Endothelial cell (in vitro differentiated cells): Measurements from ENCODE around the gene SH3BP1. TPM values are rescaled to one million over a fixed set of nuclear protein-coding genes. Genes with fewer than 3 reads are reported as not detected.

Experiments
- DNase-seq: peaks from one replicate; pipeline ENCODE4 v3.0.0; 2021; ENCODE audit warnings: low spot score
- H3K27ac Mint-ChIP-seq: one replicate; pipeline ENCODE4 v1.8.0; 2021; ENCODE audit warnings: mixed read lengths, inconsistent platforms; ENCODE audit not compliant: unreplicated experiment
- H3K27me3 Mint-ChIP-seq: one replicate; pipeline ENCODE4 v1.8.0; 2021; ENCODE audit warnings: mild to moderate bottlenecking, moderate library complexity, mixed read lengths, inconsistent platforms; ENCODE audit not compliant: unreplicated experiment
- H3K36me3 Mint-ChIP-seq: one replicate; pipeline ENCODE4 v1.8.0; 2021; ENCODE audit warnings: mild to moderate bottlenecking, low read depth, mixed read lengths, inconsistent platforms; ENCODE audit not compliant: unreplicated experiment
- H3K4me1 Mint-ChIP-seq: one replicate; pipeline ENCODE4 v1.8.0; 2021; ENCODE audit warnings: mild to moderate bottlenecking, mixed read lengths, inconsistent platforms; ENCODE audit not compliant: unreplicated experiment
- H3K4me3 Mint-ChIP-seq: one replicate; pipeline ENCODE4 v1.8.0; 2021; ENCODE audit warnings: mild to moderate bottlenecking, mixed read lengths, inconsistent platforms; ENCODE audit not compliant: unreplicated experiment
- H3K9me3 Mint-ChIP-seq: one replicate; pipeline ENCODE4 v1.8.0; 2021; ENCODE audit warnings: mixed read lengths, inconsistent platforms; ENCODE audit not compliant: unreplicated experiment
- total RNA-seq: library from RNA; stranded (reverse); fragmentation: NEBNext Ultra II Directional; extraction: Animal tissue kit (Norgen Biotek cat#: 25700); gene quantifications from one replicate; pipeline ENCODE4 v1.2.1, GENCODE V29; 2021; ENCODE audit not compliant: unreplicated experiment
- TF ChIP-seq, protein P1 (sequence below): fragments of 200-600 bp; sonication (generic); IDR thresholded peaks from one replicate; pipeline ENCODE4 v1.5.0; 2021; ENCODE audit warnings: antibody characterized with exemption; ENCODE audit not compliant: unreplicated experiment

SH3BP1 gene
- total RNA-seq, 1 donor from 2014 or later, result 11.6 TPM

GRCh38 chr22:37643225-37643847 lies 3.9 kb downstream of the SH3BP1 start:
- no peaks in the 10 kb centered on the region for H3K9me3 Mint-ChIP-seq
- TF ChIP-seq, protein P1, sequence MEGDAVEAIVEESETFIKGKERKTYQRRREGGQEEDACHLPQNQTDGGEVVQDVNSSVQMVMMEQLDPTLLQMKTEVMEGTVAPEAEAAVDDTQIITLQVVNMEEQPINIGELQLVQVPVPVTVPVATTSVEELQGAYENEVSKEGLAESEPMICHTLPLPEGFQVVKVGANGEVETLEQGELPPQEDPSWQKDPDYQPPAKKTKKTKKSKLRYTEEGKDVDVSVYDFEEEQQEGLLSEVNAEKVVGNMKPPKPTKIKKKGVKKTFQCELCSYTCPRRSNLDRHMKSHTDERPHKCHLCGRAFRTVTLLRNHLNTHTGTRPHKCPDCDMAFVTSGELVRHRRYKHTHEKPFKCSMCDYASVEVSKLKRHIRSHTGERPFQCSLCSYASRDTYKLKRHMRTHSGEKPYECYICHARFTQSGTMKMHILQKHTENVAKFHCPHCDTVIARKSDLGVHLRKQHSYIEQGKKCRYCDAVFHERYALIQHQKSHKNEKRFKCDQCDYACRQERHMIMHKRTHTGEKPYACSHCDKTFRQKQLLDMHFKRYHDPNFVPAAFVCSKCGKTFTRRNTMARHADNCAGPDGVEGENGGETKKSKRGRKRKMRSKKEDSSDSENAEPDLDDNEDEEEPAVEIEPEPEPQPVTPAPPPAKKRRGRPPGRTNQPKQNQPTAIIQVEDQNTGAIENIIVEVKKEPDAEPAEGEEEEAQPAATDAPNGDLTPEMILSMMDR, result peak; percentile 93
- H3K27me3 Mint-ChIP-seq, result peaks cover 8% of the 10 kb centered on the region
- H3K27ac Mint-ChIP-seq, result no peak overlapping the region
- H3K4me3 Mint-ChIP-seq, result no peak overlapping the region
- peak; percentile 97 for DNase-seq
- peaks cover 4% of the 10 kb centered on the region for H3K36me3 Mint-ChIP-seq
- peaks cover 2% of the 10 kb centered on the region for H3K4me1 Mint-ChIP-seq

- DNase-seq, result no peak
- Mint-ChIP-seq H3K9me3 (no peaks in the 10 kb centered on the region), H3K27me3 (peaks cover 6% of the 10 kb centered on the region), H3K36me3 (peaks cover 7% of the 10 kb centered on the region), H3K4me1 (no peaks in the 10 kb centered on the region), H3K27ac (no peak overlapping the region), H3K4me3 (no peak overlapping the region)
- TF ChIP-seq, protein P1, result no peak
These were observed 7.8 kb downstream of the SH3BP1 start for GRCh38 chr22:37647317-37647716.

- Mint-ChIP-seq H3K27me3 (peaks cover 6% of the 10 kb centered on the region), H3K4me3 (no peak overlapping the region), H3K27ac (no peak overlapping the region), H3K36me3 (peaks cover 7% of the 10 kb centered on the region), H3K9me3 (no peaks in the 10 kb centered on the region), H3K4me1 (no peaks in the 10 kb centered on the region)
- DNase-seq, result no peak
- TF ChIP-seq, protein P1, result no peak
These were observed 8.5 kb downstream of the SH3BP1 start for GRCh38 chr22:37647928-37648327.

- Mint-ChIP-seq H3K27ac (no peak overlapping the region), H3K4me3 (no peak overlapping the region), H3K4me1 (no peaks in the 10 kb centered on the region), H3K36me3 (peaks cover 7% of the 10 kb centered on the region), H3K27me3 (no peaks in the 10 kb centered on the region), H3K9me3 (no peaks in the 10 kb centered on the region)
- DNase-seq, result no peak
- TF ChIP-seq, protein P1, result no peak
These were observed 11.1 kb downstream of the SH3BP1 start for GRCh38 chr22:37650463-37651136.

DNA sequence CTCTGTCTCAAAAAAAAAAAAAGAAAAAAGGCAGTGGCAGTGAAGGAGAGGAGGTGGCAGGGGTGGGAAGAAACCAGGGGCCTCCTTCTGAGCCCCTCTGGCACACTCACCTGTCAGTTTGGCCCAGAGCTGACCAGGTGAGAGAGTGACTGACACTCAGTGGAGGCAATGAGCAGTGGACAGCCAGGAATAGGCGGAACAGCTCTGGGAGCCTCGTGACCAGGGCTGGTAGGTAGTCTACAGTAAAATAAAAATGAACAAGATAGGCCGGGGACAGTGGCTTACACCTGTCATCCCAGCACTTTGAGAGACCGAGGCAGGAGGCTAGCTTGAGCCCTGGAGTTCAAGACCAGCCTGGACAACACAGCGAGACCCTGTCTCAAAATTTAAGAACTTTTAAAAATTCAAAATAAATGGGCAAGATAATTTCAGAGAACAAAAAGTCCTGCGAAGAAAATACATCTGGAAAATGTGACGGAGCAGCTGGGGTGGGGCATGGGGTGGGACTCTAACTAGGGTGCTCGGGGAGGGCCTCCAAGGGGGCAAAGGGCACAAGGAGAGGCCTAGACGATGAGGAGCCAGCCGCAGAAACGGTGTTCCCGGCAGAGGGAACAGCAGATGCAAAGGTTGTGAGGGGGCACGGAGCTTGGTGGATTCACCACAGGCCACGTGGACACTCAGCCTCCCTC lies 15.2 kb downstream of the SH3BP1 start:
- H3K4me3 Mint-ChIP-seq, result no peak overlapping the region
- peaks cover 8% of the 10 kb centered on the region for H3K27me3 Mint-ChIP-seq
- peaks cover 6% of the 10 kb centered on the region for H3K36me3 Mint-ChIP-seq
- DNase-seq, result no peak
- H3K9me3 Mint-ChIP-seq, result no peaks in the 10 kb centered on the region
- TF ChIP-seq, protein P1, result no peak
- no peak overlapping the region for H3K27ac Mint-ChIP-seq
- H3K4me1 Mint-ChIP-seq, result peaks cover 13% of the 10 kb centered on the region
